WTC11 (cell line): ENCODE results near the gene LCLAT1. TPM values are rescaled to one million over a fixed set of nuclear protein-coding genes. Genes with fewer than 3 reads are reported as not detected.
A peak's percentile ranks its signal among the peaks of the same experiment; 100 is the strongest.

Experiments used
- ATAC-seq: fragments of 200-7000 bp; cut with Tn5 transposase; 2 replicates; pipeline ENCODE4 v1.10.0; 2021; ENCODE audit warnings: mild to moderate bottlenecking, moderate library complexity
- CTCF ChIA-PET: fragments of 300-600 bp; sonication (Branson Sonifier 250); formaldehyde crosslinking; loops from one replicate; lab custom pipeline; 2021; ENCODE audit warnings: antibody characterized with exemption; lab: Charles Lee
- POLR2A ChIA-PET: fragments of 350-600 bp; sonication (Branson Sonifier 250); formaldehyde crosslinking; loops from one replicate; lab custom pipeline; 2021; ENCODE audit warnings: antibody characterized with exemption; lab: Charles Lee
- DNase-seq: peaks from one replicate; pipeline ENCODE4 v3.0.0; 2021; ENCODE audit warnings: low spot score
- H3K27ac Mint-ChIP-seq: 2 replicates; pipeline ENCODE4 v1.8.0; 2021; ENCODE audit warnings: mixed read lengths
- H3K27me3 Mint-ChIP-seq: 2 replicates; pipeline ENCODE4 v1.8.0; 2021; ENCODE audit warnings: low read depth, mild to moderate bottlenecking, moderate library complexity, mixed read lengths
- H3K36me3 Mint-ChIP-seq: 2 replicates; pipeline ENCODE4 v1.8.0; 2021; ENCODE audit warnings: mixed read lengths
- H3K4me1 Mint-ChIP-seq: 2 replicates; pipeline ENCODE4 v1.8.0; 2022; ENCODE audit warnings: mixed read lengths
- H3K4me3 Mint-ChIP-seq: 2 replicates; pipeline ENCODE4 v1.8.0; 2021; ENCODE audit warnings: mild to moderate bottlenecking, moderate library complexity, mixed read lengths
- H3K9me3 Mint-ChIP-seq: 2 replicates; pipeline ENCODE4 v1.8.0; 2021; ENCODE audit warnings: mixed read lengths
- EMX1 ChIP-seq: fragments of 250-450 bp; sonication (Bioruptor Pico); IDR thresholded peaks from 2 replicates; pipeline ENCODE4 v1.8.0; 2021; ENCODE audit warnings: mild to moderate bottlenecking
- FOXJ3 ChIP-seq: sonication (generic); formaldehyde crosslinking; IDR thresholded peaks from 2 replicates; pipeline ENCODE4 v1.9.0; 2021; ENCODE audit warnings: missing genetic modification reagents, mild to moderate bottlenecking, borderline replicate concordance
- GABPB1 ChIP-seq: sonication (generic); formaldehyde crosslinking; IDR thresholded peaks from 2 replicates; pipeline ENCODE4 v1.8.1; 2023; ENCODE audit warnings: mild to moderate bottlenecking, missing genetic modification reagents
- IRF2 ChIP-seq: sonication (generic); formaldehyde crosslinking; IDR thresholded peaks from 2 replicates; pipeline ENCODE4 v1.8.0; 2022; ENCODE audit warnings: low read depth, missing genetic modification reagents, borderline replicate concordance
- JAZF1 ChIP-seq: fragments of 250-450 bp; sonication (Bioruptor Pico); IDR thresholded peaks from 2 replicates; pipeline ENCODE4 v1.9.0; 2021; ENCODE audit warnings: moderate library complexity, mild to moderate bottlenecking, inconsistent platforms
- MXD4 ChIP-seq: fragments of 250-450 bp; sonication (Bioruptor Pico); IDR thresholded peaks from 2 replicates; pipeline ENCODE4 v1.8.0; 2021; ENCODE audit warnings: mild to moderate bottlenecking, moderate library complexity, borderline replicate concordance
- NFYB ChIP-seq: sonication (generic); formaldehyde crosslinking; conservative IDR thresholded peaks from 2 replicates; pipeline ENCODE4 v1.8.0; 2022; ENCODE audit warnings: low read depth, missing genetic modification reagents
- NR3C1 ChIP-seq: sonication (generic); formaldehyde crosslinking; conservative IDR thresholded peaks from 2 replicates; pipeline ENCODE4 v1.8.1; 2023; ENCODE audit warnings: low read depth, mild to moderate bottlenecking, missing genetic modification reagents
- PRRX2 ChIP-seq: fragments of 250-450 bp; sonication (Bioruptor Pico); IDR thresholded peaks from 2 replicates; pipeline ENCODE4 v1.8.0; 2021; ENCODE audit warnings: mild to moderate bottlenecking
- RELA ChIP-seq: sonication (generic); formaldehyde crosslinking; IDR thresholded peaks from 2 replicates; pipeline ENCODE4 v1.8.1; 2022; ENCODE audit warnings: missing genetic modification reagents, mild to moderate bottlenecking, borderline replicate concordance
- SMAD4 ChIP-seq: sonication (generic); formaldehyde crosslinking; IDR thresholded peaks from 2 replicates; pipeline ENCODE4 v1.8.0; 2022; ENCODE audit warnings: mild to moderate bottlenecking, missing genetic modification reagents
- SP1 ChIP-seq: sonication (generic); formaldehyde crosslinking; conservative IDR thresholded peaks from 2 replicates; pipeline ENCODE4 v1.8.1; 2022; ENCODE audit warnings: missing genetic modification reagents
- TEAD4 ChIP-seq: sonication (generic); formaldehyde crosslinking; IDR thresholded peaks from 2 replicates; pipeline ENCODE4 v1.8.0; 2022; ENCODE audit warnings: mild to moderate bottlenecking, missing genetic modification reagents
- TP53 ChIP-seq: sonication (generic); formaldehyde crosslinking; IDR thresholded peaks from 2 replicates; pipeline ENCODE4 v1.8.1; 2023; ENCODE audit warnings: mild to moderate bottlenecking, missing genetic modification reagents
- ZNF317 ChIP-seq: sonication (generic); formaldehyde crosslinking; IDR thresholded peaks from 2 replicates; pipeline ENCODE4 v1.8.1; 2023; ENCODE audit warnings: low read depth, mild to moderate bottlenecking, moderate library complexity, missing genetic modification reagents, borderline replicate concordance
- ZNF671 ChIP-seq: fragments of 250-450 bp; sonication (Bioruptor Pico); IDR thresholded peaks from 2 replicates; pipeline ENCODE4 v1.8.0; 2021; ENCODE audit warnings: mild to moderate bottlenecking
- total RNA-seq: library from RNA; stranded (reverse); gene quantifications from 3 replicates; pipeline ENCODE4 v1.2.3, GENCODE V29; 2021
- TF ChIP-seq, protein P1 (sequence below): fragments of 250-450 bp; sonication (Bioruptor Pico); conservative IDR thresholded peaks from 2 replicates; pipeline ENCODE4 v1.9.0; 2021; ENCODE audit warnings: mild to moderate bottlenecking
- TF ChIP-seq, protein P2 (sequence below): sonication (generic); formaldehyde crosslinking; IDR thresholded peaks from 2 replicates; pipeline ENCODE4 v1.8.1; 2023; ENCODE audit warnings: mild to moderate bottlenecking, missing genetic modification reagents, moderate library complexity
- TF ChIP-seq, protein P3 (sequence below): sonication (generic); formaldehyde crosslinking; IDR thresholded peaks from 2 replicates; pipeline ENCODE4 v1.8.1; 2022; ENCODE audit warnings: missing genetic modification reagents, borderline replicate concordance
- TF ChIP-seq, protein P4 (sequence below): fragments of 250-450 bp; sonication (Bioruptor Pico); IDR thresholded peaks from 2 replicates; pipeline ENCODE4 v1.9.0; 2021; ENCODE audit warnings: mild to moderate bottlenecking
- TF ChIP-seq, protein P5 (sequence below): sonication (generic); formaldehyde crosslinking; IDR thresholded peaks from 2 replicates; pipeline ENCODE4 v1.8.1; 2023; ENCODE audit warnings: mild to moderate bottlenecking, moderate library complexity, missing genetic modification reagents
- TF ChIP-seq, protein P6 (sequence below): fragments of 250-450 bp; sonication (Bioruptor Pico); IDR thresholded peaks from 2 replicates; pipeline ENCODE4 v2.1.2; 2022; ENCODE audit warnings: mild to moderate bottlenecking, moderate library complexity

The LCLAT1 gene
- total RNA-seq, 1 experiment from 2014 or later = 22.3 TPM

DNA sequence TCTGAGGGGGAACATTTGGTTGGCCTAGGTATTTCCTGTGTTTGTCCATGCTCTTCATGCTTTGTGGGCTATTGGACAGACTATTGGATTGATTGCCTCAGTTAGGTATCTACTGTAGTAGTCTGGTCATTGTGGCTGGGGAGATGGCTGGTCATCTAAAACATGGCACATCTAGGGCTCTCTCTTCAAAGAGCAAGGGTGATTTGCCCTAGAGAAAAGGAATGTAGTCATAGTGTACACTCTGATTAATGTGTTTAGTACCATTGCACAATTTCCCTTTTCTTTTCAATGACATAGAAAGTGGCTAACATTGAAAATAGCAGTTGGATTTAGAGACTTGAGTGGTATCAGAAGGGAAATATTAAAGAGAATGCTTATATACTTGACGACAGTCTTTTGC is 114.3 kb downstream of the LCLAT1 start:
- no peak for DNase-seq
- Mint-ChIP-seq H3K4me1 (0 out of 2 replicates have a peak, but pooled peaks cover 4% of the 10 kb centered on the region), H3K27ac (peak overlapping the region; percentile 22; the same call in 1 of the 2 replicates), H3K27me3 (no peaks in the 10 kb centered on the region), H3K9me3 (no peaks in the 10 kb centered on the region), H3K36me3 (peaks cover 5% of the 10 kb centered on the region; the same call in 1 of the 2 replicates), H3K4me3 (no peak overlapping the region)
- no peak for TF ChIP-seq SP1
- no peak for TF ChIP-seq RELA (CRISPR knock-in tag)
- no peak for TF ChIP-seq SMAD4 (CRISPR knock-in tag)
- TF ChIP-seq TP53 (CRISPR knock-in tag) = no peak
- CTCF ChIA-PET = interaction anchor here (1.0 kb wide), 1 partner anchor 396 kb away, joined by 4 read pairs; no protein-coding TSS in a partner anchor
- POLR2A ChIA-PET = no interaction called here
- ATAC-seq = no peak

DNA sequence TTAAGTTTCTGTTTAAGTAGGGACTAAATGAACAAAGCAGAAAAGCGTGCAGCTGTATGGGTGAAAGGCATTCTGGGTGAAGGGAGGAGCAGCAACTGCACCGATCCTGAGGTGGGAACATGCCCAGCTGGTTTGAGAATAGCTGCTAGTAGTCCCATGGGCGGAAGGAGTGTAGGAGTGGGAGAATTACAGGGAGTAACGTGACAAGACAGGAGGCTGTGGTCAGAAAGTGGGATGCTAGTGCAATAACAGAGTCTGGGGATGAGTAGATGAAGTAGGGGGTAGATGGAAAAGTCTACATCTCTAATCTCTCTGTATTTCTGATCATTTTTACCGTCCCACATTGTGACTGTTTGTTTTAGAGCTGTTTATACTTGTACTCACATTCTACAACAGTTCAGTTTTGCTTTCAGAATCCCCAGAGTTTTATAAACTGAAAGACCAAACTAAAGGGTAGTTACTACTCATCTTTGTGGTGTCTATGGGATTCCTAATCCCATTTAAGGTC is 118.9 kb downstream of the LCLAT1 start:
- no peak overlapping the region for H3K27ac Mint-ChIP-seq
- POLR2A ChIA-PET = no interaction called here
- no peaks in the 10 kb centered on the region for H3K27me3 Mint-ChIP-seq
- H3K4me1 Mint-ChIP-seq = no peaks in the 10 kb centered on the region
- CTCF ChIA-PET = no interaction called here
- ATAC-seq = no peak
- TF ChIP-seq, protein P1, sequence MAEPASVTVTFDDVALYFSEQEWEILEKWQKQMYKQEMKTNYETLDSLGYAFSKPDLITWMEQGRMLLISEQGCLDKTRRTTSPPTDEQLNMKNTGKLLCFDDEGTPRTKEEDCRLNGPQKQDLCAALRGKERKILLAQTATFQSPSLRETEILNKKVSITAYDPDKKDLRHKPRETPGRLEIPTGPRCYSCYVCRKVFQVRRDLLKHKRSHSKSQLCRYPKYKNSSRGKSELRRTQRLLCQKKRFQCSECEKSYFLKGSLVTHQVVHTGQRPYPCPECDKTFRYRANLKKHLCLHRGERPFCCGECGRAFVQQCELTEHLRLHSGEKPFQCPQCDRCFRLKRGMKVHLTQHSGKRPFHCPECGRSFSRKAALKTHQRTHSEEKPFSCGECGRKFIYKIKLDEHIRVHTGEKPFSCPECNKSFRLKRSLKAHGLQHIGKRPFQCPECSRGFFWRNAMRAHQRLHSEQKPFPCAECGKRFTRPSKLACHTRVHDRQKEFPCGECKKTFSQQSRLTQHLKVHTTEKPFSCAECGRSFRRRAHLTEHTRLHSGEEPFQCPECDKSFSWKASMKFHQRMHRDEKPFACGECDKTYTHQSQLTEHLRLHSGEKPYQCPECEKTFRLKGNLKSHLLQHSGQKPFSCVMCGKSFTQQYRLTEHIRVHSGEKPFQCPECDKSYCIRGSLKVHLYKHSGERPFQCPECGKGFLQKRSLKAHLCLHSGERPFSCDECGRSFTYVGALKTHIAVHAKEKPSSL (CRISPR knock-in tag) = no peak
- TF ChIP-seq, protein P2, sequence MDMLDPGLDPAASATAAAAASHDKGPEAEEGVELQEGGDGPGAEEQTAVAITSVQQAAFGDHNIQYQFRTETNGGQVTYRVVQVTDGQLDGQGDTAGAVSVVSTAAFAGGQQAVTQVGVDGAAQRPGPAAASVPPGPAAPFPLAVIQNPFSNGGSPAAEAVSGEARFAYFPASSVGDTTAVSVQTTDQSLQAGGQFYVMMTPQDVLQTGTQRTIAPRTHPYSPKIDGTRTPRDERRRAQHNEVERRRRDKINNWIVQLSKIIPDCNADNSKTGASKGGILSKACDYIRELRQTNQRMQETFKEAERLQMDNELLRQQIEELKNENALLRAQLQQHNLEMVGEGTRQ (CRISPR knock-in tag) = no peak
- DNase-seq = no peak
- peaks cover 5% of the 10 kb centered on the region; the same call in 1 of the 2 replicates for H3K36me3 Mint-ChIP-seq
- no peak overlapping the region for H3K4me3 Mint-ChIP-seq
- no peaks in the 10 kb centered on the region for H3K9me3 Mint-ChIP-seq

DNA sequence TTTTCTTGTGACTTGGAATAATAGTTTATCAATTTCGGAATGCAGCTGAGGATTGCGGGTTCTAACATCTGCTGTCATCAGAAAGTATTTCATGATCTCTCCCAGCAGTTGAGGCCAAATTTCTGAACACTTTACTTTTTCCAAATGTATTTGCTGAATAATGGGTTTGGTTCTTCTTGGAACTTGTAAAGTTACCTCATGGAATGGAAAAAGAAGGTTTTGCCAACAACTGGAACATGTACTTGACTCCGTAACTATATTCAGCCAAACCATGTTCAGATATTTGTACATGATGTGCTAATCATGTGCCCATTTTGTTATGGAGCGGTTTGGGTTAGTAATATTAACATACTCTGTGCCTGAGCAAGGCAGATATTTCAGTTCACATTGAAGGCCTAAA is 119.6 kb downstream of the LCLAT1 start:
- CTCF ChIA-PET = no interaction called here
- POLR2A ChIA-PET = no interaction called here
- H3K9me3 Mint-ChIP-seq = no peaks in the 10 kb centered on the region
- no peak for DNase-seq
- H3K4me1 Mint-ChIP-seq = no peaks in the 10 kb centered on the region
- TF ChIP-seq, protein P3, sequence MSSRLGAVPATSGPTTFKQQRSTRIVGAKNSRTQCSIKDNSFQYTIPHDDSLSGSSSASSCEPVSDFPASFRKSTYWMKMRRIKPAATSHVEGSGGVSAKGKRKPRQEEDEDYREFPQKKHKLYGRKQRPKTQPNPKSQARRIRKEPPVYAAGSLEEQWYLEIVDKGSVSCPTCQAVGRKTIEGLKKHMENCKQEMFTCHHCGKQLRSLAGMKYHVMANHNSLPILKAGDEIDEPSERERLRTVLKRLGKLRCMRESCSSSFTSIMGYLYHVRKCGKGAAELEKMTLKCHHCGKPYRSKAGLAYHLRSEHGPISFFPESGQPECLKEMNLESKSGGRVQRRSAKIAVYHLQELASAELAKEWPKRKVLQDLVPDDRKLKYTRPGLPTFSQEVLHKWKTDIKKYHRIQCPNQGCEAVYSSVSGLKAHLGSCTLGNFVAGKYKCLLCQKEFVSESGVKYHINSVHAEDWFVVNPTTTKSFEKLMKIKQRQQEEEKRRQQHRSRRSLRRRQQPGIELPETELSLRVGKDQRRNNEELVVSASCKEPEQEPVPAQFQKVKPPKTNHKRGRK (CRISPR knock-in tag) = no peak
- TF ChIP-seq ZNF317 (no peak), TEAD4 (CRISPR knock-in tag) (no peak), NR3C1 (CRISPR knock-in tag) (no peak), IRF2 (CRISPR knock-in tag) (no peak), EMX1 (no peak), GABPB1 (CRISPR knock-in tag) (no peak), JAZF1 (no peak), PRRX2 (CRISPR knock-in tag) (no peak), ZNF671 (no peak), MXD4 (CRISPR knock-in tag) (no peak), NFYB (CRISPR knock-in tag) (no peak), FOXJ3 (no peak)
- TF ChIP-seq, protein P4, sequence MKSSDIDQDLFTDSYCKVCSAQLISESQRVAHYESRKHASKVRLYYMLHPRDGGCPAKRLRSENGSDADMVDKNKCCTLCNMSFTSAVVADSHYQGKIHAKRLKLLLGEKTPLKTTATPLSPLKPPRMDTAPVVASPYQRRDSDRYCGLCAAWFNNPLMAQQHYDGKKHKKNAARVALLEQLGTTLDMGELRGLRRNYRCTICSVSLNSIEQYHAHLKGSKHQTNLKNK = no peak
- TF ChIP-seq, protein P1 (CRISPR knock-in tag) = no peak
- TF ChIP-seq, protein P5, sequence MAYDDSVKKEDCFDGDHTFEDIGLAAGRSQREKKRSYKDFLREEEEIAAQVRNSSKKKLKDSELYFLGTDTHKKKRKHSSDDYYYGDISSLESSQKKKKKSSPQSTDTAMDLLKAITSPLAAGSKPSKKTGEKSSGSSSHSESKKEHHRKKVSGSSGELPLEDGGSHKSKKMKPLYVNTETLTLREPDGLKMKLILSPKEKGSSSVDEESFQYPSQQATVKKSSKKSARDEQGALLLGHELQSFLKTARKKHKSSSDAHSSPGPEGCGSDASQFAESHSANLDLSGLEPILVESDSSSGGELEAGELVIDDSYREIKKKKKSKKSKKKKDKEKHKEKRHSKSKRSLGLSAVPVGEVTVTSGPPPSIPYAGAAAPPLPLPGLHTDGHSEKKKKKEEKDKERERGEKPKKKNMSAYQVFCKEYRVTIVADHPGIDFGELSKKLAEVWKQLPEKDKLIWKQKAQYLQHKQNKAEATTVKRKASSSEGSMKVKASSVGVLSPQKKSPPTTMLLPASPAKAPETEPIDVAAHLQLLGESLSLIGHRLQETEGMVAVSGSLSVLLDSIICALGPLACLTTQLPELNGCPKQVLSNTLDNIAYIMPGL (CRISPR knock-in tag) = no peak
- TF ChIP-seq, protein P6, sequence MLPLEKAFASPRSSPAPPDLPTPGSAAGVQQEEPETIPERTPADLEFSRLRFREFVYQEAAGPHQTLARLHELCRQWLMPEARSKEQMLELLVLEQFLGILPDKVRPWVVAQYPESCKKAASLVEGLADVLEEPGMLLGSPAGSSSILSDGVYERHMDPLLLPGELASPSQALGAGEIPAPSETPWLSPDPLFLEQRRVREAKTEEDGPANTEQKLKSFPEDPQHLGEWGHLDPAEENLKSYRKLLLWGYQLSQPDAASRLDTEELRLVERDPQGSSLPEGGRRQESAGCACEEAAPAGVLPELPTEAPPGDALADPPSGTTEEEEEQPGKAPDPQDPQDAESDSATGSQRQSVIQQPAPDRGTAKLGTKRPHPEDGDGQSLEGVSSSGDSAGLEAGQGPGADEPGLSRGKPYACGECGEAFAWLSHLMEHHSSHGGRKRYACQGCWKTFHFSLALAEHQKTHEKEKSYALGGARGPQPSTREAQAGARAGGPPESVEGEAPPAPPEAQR (CRISPR knock-in tag) = no peak
- TF ChIP-seq, all 79 proteins: peak for 0
- Mint-ChIP-seq H3K27me3 (no peaks in the 10 kb centered on the region), H3K27ac (no peak overlapping the region), H3K4me3 (no peak overlapping the region), H3K36me3 (peaks cover 5% of the 10 kb centered on the region; the same call in 1 of the 2 replicates)
- ATAC-seq = no peak
